HFF-Myc (cell line): Measurements from ENCODE around the gene TADA1.
"Not testable (repeated sequence)": the region's sequence is repeated elsewhere in the genome, so short reads cannot be mapped to it uniquely, and the experiment has no call there.

Experiments
- DNase-seq: peaks from one replicate; pipeline ENCODE4 v3.0.0-alpha.2; 2011; ENCODE audit warnings: low read depth; ENCODE audit errors: extremely low read depth
- H3K4me3 ChIP-seq: replicated peaks from 2 replicates; pipeline ENCODE4 v1.5.1; 2011; ENCODE audit warnings: low read depth, mild to moderate bottlenecking, control low read depth, low read length
- TF ChIP-seq, protein P1 (sequence below): IDR thresholded peaks from 2 replicates; pipeline ENCODE4 v1.5.1; 2012; ENCODE audit warnings: mild to moderate bottlenecking, low read depth, low read length, control low read depth; ENCODE audit errors: missing control alignments

Gene TADA1

DNA sequence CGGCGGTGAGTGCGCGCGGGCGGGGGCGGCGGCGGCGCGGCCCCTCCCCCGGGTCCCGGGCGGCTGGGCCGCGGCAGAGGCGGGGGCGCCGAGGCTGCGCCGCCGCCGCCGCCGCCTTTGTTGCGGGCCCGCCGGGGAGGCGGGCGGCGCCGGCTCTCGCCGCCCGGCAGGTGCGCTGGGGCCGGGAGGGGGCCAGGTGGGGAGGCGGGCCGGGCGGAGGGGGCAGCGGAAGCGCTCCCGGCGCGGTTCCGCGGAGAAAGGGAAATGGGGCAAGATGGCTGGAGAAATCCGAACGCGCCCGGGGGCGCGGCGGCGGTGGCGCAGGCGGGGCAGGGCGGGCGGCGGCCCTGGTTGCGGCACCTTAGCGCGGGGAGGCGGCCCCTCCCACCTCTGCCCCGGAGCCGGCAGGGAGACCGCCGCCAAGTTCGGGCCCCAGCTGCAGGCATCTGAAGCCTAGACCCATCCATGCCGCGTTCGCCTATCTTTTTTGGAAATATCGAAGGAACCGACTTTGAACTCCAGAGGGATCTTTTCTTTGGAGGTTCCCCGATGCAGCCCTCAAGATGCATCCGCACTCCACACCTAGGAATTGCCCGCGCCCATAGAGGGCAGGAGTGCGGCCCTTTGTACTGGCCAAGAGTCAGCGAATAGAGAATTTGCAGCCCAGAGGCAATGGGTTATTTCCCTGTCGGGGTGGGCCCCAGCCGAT, 36.3 kb downstream of the TADA1 start:
- no peak for DNase-seq
- TF ChIP-seq, protein P1, sequence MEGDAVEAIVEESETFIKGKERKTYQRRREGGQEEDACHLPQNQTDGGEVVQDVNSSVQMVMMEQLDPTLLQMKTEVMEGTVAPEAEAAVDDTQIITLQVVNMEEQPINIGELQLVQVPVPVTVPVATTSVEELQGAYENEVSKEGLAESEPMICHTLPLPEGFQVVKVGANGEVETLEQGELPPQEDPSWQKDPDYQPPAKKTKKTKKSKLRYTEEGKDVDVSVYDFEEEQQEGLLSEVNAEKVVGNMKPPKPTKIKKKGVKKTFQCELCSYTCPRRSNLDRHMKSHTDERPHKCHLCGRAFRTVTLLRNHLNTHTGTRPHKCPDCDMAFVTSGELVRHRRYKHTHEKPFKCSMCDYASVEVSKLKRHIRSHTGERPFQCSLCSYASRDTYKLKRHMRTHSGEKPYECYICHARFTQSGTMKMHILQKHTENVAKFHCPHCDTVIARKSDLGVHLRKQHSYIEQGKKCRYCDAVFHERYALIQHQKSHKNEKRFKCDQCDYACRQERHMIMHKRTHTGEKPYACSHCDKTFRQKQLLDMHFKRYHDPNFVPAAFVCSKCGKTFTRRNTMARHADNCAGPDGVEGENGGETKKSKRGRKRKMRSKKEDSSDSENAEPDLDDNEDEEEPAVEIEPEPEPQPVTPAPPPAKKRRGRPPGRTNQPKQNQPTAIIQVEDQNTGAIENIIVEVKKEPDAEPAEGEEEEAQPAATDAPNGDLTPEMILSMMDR = peak; percentile 17
- H3K4me3 ChIP-seq = peak overlapping the region; percentile 68

GRCh38 chr1:166838766-166839599, 37.1 kb downstream of the TADA1 start, which contains the start of gene POGK:
Gene POGK, plus strand, starts transcription at chr1:166839475. Its CDS starts 1,482 bp downstream, at chr1:166840957.
- peak; percentile 57 for DNase-seq
- H3K4me3 ChIP-seq = peak within 1 kb of the TSS; percentile 68
- TF ChIP-seq, protein P1 = no peak

GRCh38 chr1:166836733-166837132, 39.3 kb downstream of the TADA1 start:
- TF ChIP-seq, protein P1 = no peak
- no peak overlapping the region for H3K4me3 ChIP-seq

DNA sequence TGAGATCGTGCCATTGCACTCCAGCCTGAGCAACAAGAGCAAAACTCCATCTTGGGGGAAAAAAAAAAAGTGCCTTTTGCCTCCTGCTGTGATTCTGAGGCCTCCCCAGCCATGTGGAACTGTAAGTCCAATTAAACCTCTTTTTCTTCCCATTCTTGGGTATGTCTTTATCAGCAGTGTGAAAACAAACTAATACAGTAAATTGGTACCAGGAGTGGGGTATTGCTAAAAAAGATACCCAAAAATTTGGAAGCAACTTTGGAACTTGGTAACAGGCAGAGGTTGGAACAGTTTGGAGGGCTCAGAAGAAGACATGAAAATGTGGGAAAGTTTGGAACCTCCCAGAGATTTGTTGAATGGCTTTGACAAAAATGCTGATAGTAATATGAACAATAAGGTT, 46.3 kb downstream of the TADA1 start:
- not testable (repeated sequence) for DNase-seq, H3K4me3 ChIP-seq

More at GRCh38 chr1:166836733-166837132, 39.3 kb downstream of the TADA1 start:
- DNase-seq = no peak

GRCh38 chr1:166827426-166827825, 48.6 kb downstream of the TADA1 start:
- H3K4me3 ChIP-seq = no peak overlapping the region
- TF ChIP-seq, protein P1 = no peak
- DNase-seq = no peak

- DNase-seq = no peak
Measured at GRCh38 chr1:166822385-166822784, 53.7 kb downstream of the TADA1 start.

More at GRCh38 chr1:166822385-166822784, 53.7 kb downstream of the TADA1 start:
- no peak overlapping the region for H3K4me3 ChIP-seq
- TF ChIP-seq, protein P1 = peak; percentile 47
